ENCODE results near the gene MCF2L2. TPM values are rescaled to one million over a fixed set of nuclear protein-coding genes. Genes with fewer than 3 reads are reported as not detected.

Gene MCF2L2
- total and polyA plus RNA-seq, 9 of the 15 experiments (the other 6 are each of a cell fraction or from before 2014, with no cell fraction given): 0.56 to 4.2 (median 3.0) TPM

DNA sequence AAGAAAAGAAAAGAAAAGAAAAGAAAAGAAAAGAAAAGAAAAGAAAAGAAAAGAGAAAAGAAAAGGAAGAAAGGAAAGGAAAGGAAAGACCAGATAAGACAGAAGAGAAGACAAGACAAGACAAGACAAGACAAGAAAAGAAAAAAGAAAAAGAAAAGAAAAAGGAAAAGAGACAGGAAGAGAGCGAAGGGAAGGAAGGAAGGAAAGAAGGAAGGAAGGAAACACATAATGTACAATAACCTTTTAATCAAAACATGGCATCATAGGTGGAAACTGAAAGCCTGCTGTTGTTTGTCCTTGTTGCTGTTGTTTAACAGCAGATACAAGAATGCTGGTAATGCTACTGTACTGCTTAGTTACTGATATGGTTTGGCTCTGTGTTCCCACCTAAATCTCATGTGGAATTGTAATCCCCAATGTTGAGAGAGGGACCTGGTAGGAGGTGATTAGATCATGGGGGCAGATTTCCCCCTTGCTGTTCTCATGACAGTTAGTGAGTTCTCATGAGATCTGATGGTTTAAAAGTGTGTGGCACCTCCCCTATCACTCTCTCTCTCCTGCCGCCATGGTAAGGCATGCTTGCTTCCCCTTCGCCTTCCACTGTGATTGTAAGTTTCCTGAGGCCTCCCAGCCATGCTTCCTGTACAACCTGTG, 67.3 kb downstream of the MCF2L2 start (continued):
- TF ChIP-seq THRB (CRISPR knock-in tag; conservative IDR thresholded peaks at IDR 0.05) (no peak), ZNF175 (CRISPR knock-in tag; IDR thresholded peaks at IDR 0.05; ENCODE audit: low read depth) (no peak), FOXK1 (CRISPR knock-in tag; IDR thresholded peaks at IDR 0.05; ENCODE audit: borderline replicate concordance) (no peak), RBM25 (IDR thresholded peaks at IDR 0.05; ENCODE audit: low read depth, low read length, severe bottlenecking) (no peak), ZNF133 (CRISPR knock-in tag; IDR thresholded peaks at IDR 0.05) (no peak), NCOA1 (IDR thresholded peaks at IDR 0.05; ENCODE audit: low read depth) (peak; percentile 70; the same call in 1 of the 2 replicates), HMG20A (CRISPR knock-in tag; conservative IDR thresholded peaks at IDR 0.05) (no peak), NELFE (IDR thresholded peaks at IDR 0.05; ENCODE audit: insufficient read depth, insufficient read length) (no peak), ELF4 (CRISPR knock-in tag; IDR thresholded peaks at IDR 0.05) (no peak; the same call in none of the 2 replicates), RAD21 (CRISPR knock-in tag; conservative IDR thresholded peaks at IDR 0.05 in 1 of 2, IDR thresholded peaks at IDR 0.05 in 1 of 2) (peak in 1 of 2 experiments; percentile 23; a peak in 2 of 4 replicates), SAFB (IDR thresholded peaks at IDR 0.05; ENCODE audit: borderline replicate concordance, low read depth, low read length) (no peak), MBD2 (IDR thresholded peaks at IDR 0.05; ENCODE audit: borderline replicate concordance, low read depth) (0 out of 2 replicates have a peak, but pooled peaks have one; percentile 30), POLR2B (IDR thresholded peaks at IDR 0.05; ENCODE audit: low read depth, partially characterized antibody) (no peak), MTA3 (IDR thresholded peaks at IDR 0.05; ENCODE audit: borderline replicate concordance) (peak; percentile 69)
- TF ChIP-seq, protein P1, sequence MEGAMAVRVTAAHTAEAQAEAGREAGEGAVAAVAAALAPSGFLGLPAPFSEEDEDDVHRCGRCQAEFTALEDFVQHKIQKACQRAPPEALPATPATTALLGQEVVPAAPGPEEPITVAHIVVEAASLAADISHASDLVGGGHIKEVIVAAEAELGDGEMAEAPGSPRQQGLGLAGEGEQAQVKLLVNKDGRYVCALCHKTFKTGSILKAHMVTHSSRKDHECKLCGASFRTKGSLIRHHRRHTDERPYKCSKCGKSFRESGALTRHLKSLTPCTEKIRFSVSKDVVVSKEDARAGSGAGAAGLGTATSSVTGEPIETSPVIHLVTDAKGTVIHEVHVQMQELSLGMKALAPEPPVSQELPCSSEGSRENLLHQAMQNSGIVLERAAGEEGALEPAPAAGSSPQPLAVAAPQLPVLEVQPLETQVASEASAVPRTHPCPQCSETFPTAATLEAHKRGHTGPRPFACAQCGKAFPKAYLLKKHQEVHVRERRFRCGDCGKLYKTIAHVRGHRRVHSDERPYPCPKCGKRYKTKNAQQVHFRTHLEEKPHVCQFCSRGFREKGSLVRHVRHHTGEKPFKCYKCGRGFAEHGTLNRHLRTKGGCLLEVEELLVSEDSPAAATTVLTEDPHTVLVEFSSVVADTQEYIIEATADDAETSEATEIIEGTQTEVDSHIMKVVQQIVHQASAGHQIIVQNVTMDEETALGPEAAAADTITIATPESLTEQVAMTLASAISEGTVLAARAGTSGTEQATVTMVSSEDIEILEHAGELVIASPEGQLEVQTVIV (CRISPR knock-in tag; IDR thresholded peaks at IDR 0.05; ENCODE audit: borderline replicate concordance): no peak
- TF ChIP-seq, protein P2, sequence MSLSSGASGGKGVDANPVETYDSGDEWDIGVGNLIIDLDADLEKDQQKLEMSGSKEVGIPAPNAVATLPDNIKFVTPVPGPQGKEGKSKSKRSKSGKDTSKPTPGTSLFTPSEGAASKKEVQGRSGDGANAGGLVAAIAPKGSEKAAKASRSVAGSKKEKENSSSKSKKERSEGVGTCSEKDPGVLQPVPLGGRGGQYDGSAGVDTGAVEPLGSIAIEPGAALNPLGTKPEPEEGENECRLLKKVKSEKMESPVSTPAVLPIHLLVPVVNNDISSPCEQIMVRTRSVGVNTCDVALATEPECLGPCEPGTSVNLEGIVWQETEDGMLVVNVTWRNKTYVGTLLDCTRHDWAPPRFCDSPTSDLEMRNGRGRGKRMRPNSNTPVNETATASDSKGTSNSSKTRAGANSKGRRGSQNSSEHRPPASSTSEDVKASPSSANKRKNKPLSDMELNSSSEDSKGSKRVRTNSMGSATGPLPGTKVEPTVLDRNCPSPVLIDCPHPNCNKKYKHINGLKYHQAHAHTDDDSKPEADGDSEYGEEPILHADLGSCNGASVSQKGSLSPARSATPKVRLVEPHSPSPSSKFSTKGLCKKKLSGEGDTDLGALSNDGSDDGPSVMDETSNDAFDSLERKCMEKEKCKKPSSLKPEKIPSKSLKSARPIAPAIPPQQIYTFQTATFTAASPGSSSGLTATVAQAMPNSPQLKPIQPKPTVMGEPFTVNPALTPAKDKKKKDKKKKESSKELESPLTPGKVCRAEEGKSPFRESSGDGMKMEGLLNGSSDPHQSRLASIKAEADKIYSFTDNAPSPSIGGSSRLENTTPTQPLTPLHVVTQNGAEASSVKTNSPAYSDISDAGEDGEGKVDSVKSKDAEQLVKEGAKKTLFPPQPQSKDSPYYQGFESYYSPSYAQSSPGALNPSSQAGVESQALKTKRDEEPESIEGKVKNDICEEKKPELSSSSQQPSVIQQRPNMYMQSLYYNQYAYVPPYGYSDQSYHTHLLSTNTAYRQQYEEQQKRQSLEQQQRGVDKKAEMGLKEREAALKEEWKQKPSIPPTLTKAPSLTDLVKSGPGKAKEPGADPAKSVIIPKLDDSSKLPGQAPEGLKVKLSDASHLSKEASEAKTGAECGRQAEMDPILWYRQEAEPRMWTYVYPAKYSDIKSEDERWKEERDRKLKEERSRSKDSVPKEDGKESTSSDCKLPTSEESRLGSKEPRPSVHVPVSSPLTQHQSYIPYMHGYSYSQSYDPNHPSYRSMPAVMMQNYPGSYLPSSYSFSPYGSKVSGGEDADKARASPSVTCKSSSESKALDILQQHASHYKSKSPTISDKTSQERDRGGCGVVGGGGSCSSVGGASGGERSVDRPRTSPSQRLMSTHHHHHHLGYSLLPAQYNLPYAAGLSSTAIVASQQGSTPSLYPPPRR (CRISPR knock-in tag; IDR thresholded peaks at IDR 0.05; ENCODE audit: borderline replicate concordance): peak; percentile 47; the same call in 1 of the 2 replicates
- TF ChIP-seq, protein P3, sequence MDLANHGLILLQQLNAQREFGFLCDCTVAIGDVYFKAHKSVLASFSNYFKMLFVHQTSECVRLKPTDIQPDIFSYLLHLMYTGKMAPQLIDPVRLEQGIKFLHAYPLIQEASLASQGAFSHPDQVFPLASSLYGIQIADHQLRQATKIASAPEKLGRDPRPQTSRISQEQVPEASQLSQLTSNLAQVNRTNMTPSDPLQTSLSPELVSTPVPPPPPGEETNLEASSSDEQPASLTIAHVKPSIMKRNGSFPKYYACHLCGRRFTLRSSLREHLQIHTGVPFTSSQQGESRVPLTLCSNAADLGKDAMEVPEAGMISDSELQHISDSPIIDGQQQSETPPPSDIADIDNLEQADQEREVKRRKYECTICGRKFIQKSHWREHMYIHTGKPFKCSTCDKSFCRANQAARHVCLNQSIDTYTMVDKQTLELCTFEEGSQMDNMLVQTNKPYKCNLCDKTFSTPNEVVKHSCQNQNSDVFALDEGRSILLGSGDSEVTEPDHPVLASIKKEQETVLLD (IDR thresholded peaks at IDR 0.05): peak; percentile 87
